NCI-H1694 (cell line): ENCODE data around the gene MYH9.
"Not testable (repeated sequence)": the region's sequence is repeated elsewhere in the genome, so short reads cannot be mapped to it uniquely, and the experiment has no call there.

Source experiments
- DNase-seq: peaks from one replicate; lab custom pipeline; 2025; lab: John Stamatoyannopoulos, UW

MYH9 gene

GRCh38 chr22:36292823-36293530, 94.8 kb downstream of the MYH9 start:
- no peak for DNase-seq

- no peak for DNase-seq
These were observed 95.7 kb downstream of the MYH9 start for GRCh38 chr22:36291831-36292740.

- not testable (repeated sequence) for DNase-seq
These were observed 97.2 kb downstream of the MYH9 start for GRCh38 chr22:36290391-36291075.

GRCh38 chr22:36289948-36290371, 97.8 kb downstream of the MYH9 start:
- not testable (repeated sequence) for DNase-seq

GRCh38 chr22:36289406-36289870, 98.3 kb downstream of the MYH9 start:
- DNase-seq, result peak; percentile 29

GRCh38 chr22:36288571-36289405, 99.0 kb downstream of the MYH9 start:
- no peak for DNase-seq

GRCh38 chr22:36287881-36288515, 99.8 kb downstream of the MYH9 start:
- no peak for DNase-seq

GRCh38 chr22:36286096-36286957, 101.4 kb downstream of the MYH9 start:
- DNase-seq, result peak; percentile 63

GRCh38 chr22:36285545-36285944, 102.2 kb downstream of the MYH9 start:
- DNase-seq, result no peak

GRCh38 chr22:36285017-36285416, 102.8 kb downstream of the MYH9 start:
- DNase-seq, result no peak

- no peak for DNase-seq
These were observed 103.6 kb downstream of the MYH9 start for GRCh38 chr22:36284171-36284571.

GRCh38 chr22:36282328-36282831, 105.4 kb downstream of the MYH9 start:
- no peak for DNase-seq

GRCh38 chr22:36281781-36282327, 105.9 kb downstream of the MYH9 start:
- DNase-seq, result no peak

- no peak for DNase-seq
These were observed 107.4 kb downstream of the MYH9 start for GRCh38 chr22:36280379-36280778.

GRCh38 chr22:36279219-36279666, 108.5 kb downstream of the MYH9 start:
- no peak for DNase-seq

- peak; percentile 1 for DNase-seq
These were observed 110.1 kb downstream of the MYH9 start for GRCh38 chr22:36277482-36278291.

GRCh38 chr22:36274531-36274930, 113.2 kb downstream of the MYH9 start:
- no peak for DNase-seq

- DNase-seq, result not testable (repeated sequence)
These were observed 115.8 kb downstream of the MYH9 start for GRCh38 chr22:36271951-36272350.
